ENCODE data around the gene KLK11. TPM values are rescaled to one million over a fixed set of nuclear protein-coding genes. Genes with fewer than 3 reads are reported as not detected.

KLK11 gene
- polyA plus RNA-seq, 3 donors, result not detected

- Histone ChIP-seq H2AFZ (ENCODE audit: insufficient read depth, low read depth, low read length, poor library complexity, severe bottlenecking) (peak within 1 kb of the TSS; percentile 57), H4K20me1 (ENCODE audit: insufficient read depth, low read length) (no peaks in the 10 kb centered on the region), H3K9ac (ENCODE audit: insufficient read depth, low read length, poor library complexity, severe bottlenecking) (no peak within 1 kb of the TSS), H3K79me2 (ENCODE audit: insufficient read depth, low read length) (no peaks in the 10 kb centered on the region), H3K36me3 (replicated peaks in 1 of 2; ENCODE audit: control insufficient read depth in 1 of 2, insufficient read depth in 2 of 2, low read length in 2 of 2) (no peaks in the 10 kb centered on the region), H3K9me3 (replicated peaks in 1 of 2; ENCODE audit: control insufficient read depth in 1 of 2, insufficient read depth in 1 of 2, low read length in 2 of 2) (peaks cover 0 to 28% of the 10 kb centered on the region in 2 donors), H3K27ac (ENCODE audit: low read depth in 1 of 2, low read length in 2 of 2) (no peak within 1 kb of the TSS), H3K27me3 (ENCODE audit: control insufficient read depth in 2 of 2, insufficient read depth in 2 of 2, low read length in 2 of 2) (peaks cover 19 to 55% of the 10 kb centered on the region in 2 donors), H3K4me1 (ENCODE audit: control insufficient read depth in 1 of 2, insufficient read depth in 2 of 2, low read length in 2 of 2) (peaks cover 24 to 26% of the 10 kb centered on the region in 2 donors), H3K4me3 (replicated peaks in 1 of 3; ENCODE audit: low read depth in 2 of 3, low read length in 3 of 3) (peak within 1 kb of the TSS in 2 of 3 experiments; percentile 35 to 43), H3K4me2 (replicated peaks; ENCODE audit: extremely low read depth, low read length, poor library complexity, severe bottlenecking) (peak within 1 kb of the TSS; percentile 63)
- Mint-ChIP-seq H3K9me3 (peaks cover 6 to 23% (median 17%) of the 10 kb centered on the region in 7 donors), H3K36me3 (peaks cover 0 to 12% of the 10 kb centered on the region in 2 donors), H3K27me3 (ENCODE audit: low read depth in 3 of 3) (peaks cover 62 to 81% (median 68%) of the 10 kb centered on the region in 3 donors), H3K27ac (peak within 1 kb of the TSS in 1 of 7 donors; percentile 1), H3K4me3 (peak within 1 kb of the TSS; percentile 83 to 95), H3K4me1 (peaks cover 34% of the 10 kb centered on the region)
- no peak for TF ChIP-seq CTCF (IDR thresholded peaks at IDR 0.05)
- intact Hi-C loops (cut with micrococcal nuclease), result loop anchor here in 1 of 2 donors (5.0 kb wide), 1 partner anchor 153 kb away; no protein-coding TSS in a partner anchor
- 72% methylated on average over 2 of the region's 14 CpGs for WGBS (ENCODE audit: insufficient coverage)
- DNase-seq, result peak in 1 of 3 donors; percentile 0
Measured at GRCh38 chr19:51019544-51019925, 6.9 kb downstream of the KLK11 start, which contains the start of gene KLK10. Gene KLK10, minus strand, starts transcription at chr19:51019709. Its CDS starts 579 bp downstream, at chr19:51019130.

GRCh38 chr19:51018745-51019543 is 7.5 kb downstream of the KLK11 start:
- Histone ChIP-seq H3K27me3 (ENCODE audit: control insufficient read depth in 2 of 2, insufficient read depth in 2 of 2, low read length in 2 of 2) (peaks cover 19 to 55% of the 10 kb centered on the region in 2 donors), H2AFZ (ENCODE audit: insufficient read depth, low read depth, low read length, poor library complexity, severe bottlenecking) (peak overlapping the region; percentile 57), H3K36me3 (replicated peaks in 1 of 2; ENCODE audit: control insufficient read depth in 1 of 2, insufficient read depth in 2 of 2, low read length in 2 of 2) (no peaks in the 10 kb centered on the region), H4K20me1 (ENCODE audit: insufficient read depth, low read length) (no peaks in the 10 kb centered on the region), H3K27ac (ENCODE audit: low read depth in 1 of 2, low read length in 2 of 2) (no peak overlapping the region), H3K9me3 (replicated peaks in 1 of 2; ENCODE audit: control insufficient read depth in 1 of 2, insufficient read depth in 1 of 2, low read length in 2 of 2) (peaks cover 0 to 28% of the 10 kb centered on the region in 2 donors), H3K9ac (ENCODE audit: insufficient read depth, low read length, poor library complexity, severe bottlenecking) (no peak overlapping the region), H3K79me2 (ENCODE audit: insufficient read depth, low read length) (no peaks in the 10 kb centered on the region), H3K4me3 (replicated peaks in 1 of 3; ENCODE audit: low read depth in 2 of 3, low read length in 3 of 3) (peak overlapping the region in 2 of 3 experiments; percentile 35 to 43), H3K4me1 (ENCODE audit: control insufficient read depth in 1 of 2, insufficient read depth in 2 of 2, low read length in 2 of 2) (peaks cover 24 to 26% of the 10 kb centered on the region in 2 donors), H3K4me2 (replicated peaks; ENCODE audit: extremely low read depth, low read length, poor library complexity, severe bottlenecking) (peak overlapping the region; percentile 63)
- Mint-ChIP-seq H3K4me1 (peaks cover 34% of the 10 kb centered on the region), H3K27me3 (ENCODE audit: low read depth in 3 of 3) (peaks cover 62 to 79% (median 71%) of the 10 kb centered on the region in 3 donors), H3K27ac (no peak overlapping the region), H3K4me3 (peak overlapping the region; percentile 83 to 95), H3K36me3 (peaks cover 0 to 12% of the 10 kb centered on the region in 2 donors), H3K9me3 (peaks cover 6 to 23% (median 17%) of the 10 kb centered on the region in 7 donors)
- intact Hi-C loops (cut with micrococcal nuclease), result loop anchor here in 1 of 2 donors (5.0 kb wide), 1 partner anchor 153 kb away; no protein-coding TSS in a partner anchor
- no peak for TF ChIP-seq CTCF (IDR thresholded peaks at IDR 0.05)
- DNase-seq, result no peak
- WGBS (ENCODE audit: insufficient coverage), result 1% methylated on average over 32 of the region's 68 CpGs
